Cardiac atrium fibroblast (primary cell): ENCODE results near the gene ZNF14. TPM values are rescaled to one million over a fixed set of nuclear protein-coding genes. Genes with fewer than 3 reads are reported as not detected.

ENCODE experiments used
- total RNA-seq: library from RNA; depleted of rRNA; stranded (reverse); fragments of >200 nt; gene quantifications from 2 replicates; pipeline ENCODE4 v1.2.3, GENCODE V29; 2015

Gene ZNF14
- total RNA-seq = 2.5 and 2.9 TPM in 2 replicates

DNA sequence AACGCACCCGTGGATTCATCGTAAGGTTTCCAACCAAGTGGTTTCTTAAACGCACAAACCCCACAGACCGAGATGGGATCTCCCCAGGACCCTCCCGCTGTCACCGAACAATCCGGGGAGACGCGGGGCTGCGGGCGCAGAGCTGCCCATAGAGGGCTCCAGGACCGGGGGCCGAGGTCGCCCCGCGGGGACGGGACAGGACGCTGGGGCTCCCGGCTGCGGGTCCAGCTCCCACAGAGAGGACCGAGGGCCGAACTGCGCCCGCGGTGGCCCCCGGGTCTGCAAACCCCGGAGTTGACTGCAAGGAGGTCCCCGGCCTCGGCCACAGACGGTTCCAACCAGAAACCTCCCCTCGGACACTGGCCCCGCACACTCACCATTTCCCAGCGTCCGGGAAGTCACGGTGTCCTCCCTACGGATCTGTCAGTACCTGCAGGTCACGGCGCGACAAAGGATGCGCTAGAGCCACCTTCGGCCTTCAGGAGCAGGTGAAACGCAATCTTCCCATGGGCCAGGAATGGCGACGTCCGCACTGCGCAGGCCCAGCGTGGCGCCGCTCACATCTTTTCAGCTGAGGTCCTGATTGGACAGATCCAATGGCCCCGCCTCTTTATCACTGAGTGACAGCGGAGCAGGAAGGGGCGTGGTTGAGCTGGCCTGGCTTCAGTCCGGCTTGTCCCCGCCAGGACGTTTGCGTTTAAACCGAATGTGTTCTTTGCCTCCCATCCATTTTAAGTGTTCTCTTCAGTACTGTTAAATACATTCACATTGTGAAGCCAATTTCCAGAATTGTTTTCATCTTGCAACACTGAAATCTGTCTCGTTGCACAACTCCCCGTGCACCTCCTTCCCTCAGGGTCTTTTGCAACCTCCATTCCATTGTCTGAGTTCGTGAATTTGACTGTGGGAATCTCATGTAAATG lies at the start of gene ZNF14:
TSS of gene ZNF14 (minus strand) at position 534 of the 923 bp plus-strand sequence. CDS start at position 380, 154 bp downstream.

GRCh38 chr19:19668230-19669012 lies 64.5 kb downstream of the ZNF14 start, which contains the start of gene ZNF101:
TSS of gene ZNF101 (plus strand) at chr19:19668839. CDS start at chr19:19668964, 125 bp downstream.

GRCh38 chr19:19663256-19664120 lies 69.4 kb downstream of the ZNF14 start, which contains the start of gene ATP13A1:
TSS of gene ATP13A1 (minus strand) at chr19:19663676. CDS start at chr19:19663666, 10 bp downstream.

Other genes with a start within 250 kb of the ZNF14 start
- 1.6 TPM in 1 of 2 replicates, not detected in the other for gene TSSK6, start 217.6 kb downstream of the ZNF14 start, total RNA-seq
- 30.1 and 82.9 TPM in 2 replicates for gene NDUFA13, start 216.9 kb downstream of the ZNF14 start, total RNA-seq
- under 0.01 and 0.18 TPM in 2 replicates for gene YJEFN3, start 204.2 kb downstream of the ZNF14 start, total RNA-seq
- 0.36 and 0.97 TPM in 2 replicates for gene CILP2, start 194.8 kb downstream of the ZNF14 start, total RNA-seq
- gene PBX4, start 114.4 kb downstream of the ZNF14 start, total RNA-seq = not detected in 2 replicates
- 1.1 and 2.9 TPM in 2 replicates for gene LPAR2, start 104.9 kb downstream of the ZNF14 start, total RNA-seq
- 4.7 and 13.4 TPM in 2 replicates for gene GMIP, start 89.5 kb downstream of the ZNF14 start, total RNA-seq
- gene ATP13A1, start 69.4 kb downstream of the ZNF14 start, total RNA-seq = 69.7 and 112 TPM in 2 replicates
- gene ZNF101, start 64.3 kb downstream of the ZNF14 start, total RNA-seq = 4.3 and 5.3 TPM in 2 replicates
- gene ZNF506, start 88.6 kb upstream of the ZNF14 start, total RNA-seq = 11.2 and 15.2 TPM in 2 replicates
- 2.3 and 3.2 TPM in 2 replicates for gene ZNF253, start 132.8 kb upstream of the ZNF14 start, total RNA-seq
- gene ZNF93, start 167.8 kb upstream of the ZNF14 start, total RNA-seq = 2.1 and 5.4 TPM in 2 replicates